ENCODE data around the gene HOXA10.
A peak's percentile ranks its signal among the peaks of the same experiment; 100 is the strongest.

Gene HOXA10

DNA sequence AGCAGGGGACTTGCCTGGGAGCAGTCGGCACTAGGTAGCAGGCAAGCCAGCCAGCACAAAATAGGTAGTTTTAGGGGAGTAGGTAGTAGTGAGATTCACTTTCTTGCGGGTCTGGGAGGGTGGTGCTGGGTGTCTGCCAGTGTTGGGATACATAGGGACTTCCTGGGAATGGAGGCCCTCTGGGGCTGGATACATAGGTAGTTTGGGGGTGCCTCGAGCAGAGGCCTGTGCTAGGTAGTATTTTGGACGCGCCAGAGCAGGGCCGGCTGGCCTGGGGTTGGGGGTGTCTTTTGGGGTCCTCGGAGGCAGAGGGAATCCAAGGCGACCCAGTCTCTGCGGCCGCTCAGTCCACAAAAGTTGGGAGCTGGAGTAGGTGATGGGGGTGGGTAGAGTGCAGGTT is 19.8 kb downstream of the HOXA10 start:
- Histone ChIP-seq H3K9ac (ENCODE audit: low read length) (peak overlapping the region; percentile 97), H3K27me3 (replicated peaks; ENCODE audit: control insufficient read depth, insufficient read depth, low read length) (no peaks in the 10 kb centered on the region), H3K36me3 (ENCODE audit: control insufficient read depth, insufficient read depth, low read length, severe bottlenecking) (no peaks in the 10 kb centered on the region), H3K9me3 (ENCODE audit: control insufficient read depth, low read length) (no peaks in the 10 kb centered on the region), H3K4me3 (ENCODE audit: low read length) (peak overlapping the region; percentile 94), H3K4me1 (ENCODE audit: control insufficient read depth, insufficient read depth, low read length) (peaks cover 34% of the 10 kb centered on the region)
- DNase-seq (ENCODE audit: low read depth): no peak

DNA sequence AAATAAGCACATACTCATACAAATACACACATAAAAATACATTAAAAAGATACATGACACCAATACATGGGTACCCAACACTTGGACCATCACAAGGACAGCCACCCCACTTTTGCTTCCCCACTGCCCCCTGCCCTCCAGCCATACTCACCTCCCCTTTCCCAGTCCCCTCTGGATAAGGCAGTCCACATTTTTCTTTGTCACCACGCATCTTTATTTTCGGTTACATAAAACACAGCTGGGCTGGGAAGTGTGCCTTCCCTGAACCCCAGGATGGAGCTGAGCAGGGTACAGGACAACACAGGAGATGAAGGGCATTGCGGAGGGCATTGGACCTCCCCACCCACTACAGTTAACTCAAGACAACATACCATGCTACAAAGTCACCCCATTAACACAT is 20.6 kb downstream of the HOXA10 start:
- Histone ChIP-seq H3K36me3 (ENCODE audit: control insufficient read depth, insufficient read depth, low read length, severe bottlenecking) (no peaks in the 10 kb centered on the region), H3K9ac (ENCODE audit: low read length) (peak overlapping the region; percentile 97), H3K4me3 (ENCODE audit: low read length) (peak overlapping the region; percentile 94), H3K27me3 (replicated peaks; ENCODE audit: control insufficient read depth, insufficient read depth, low read length) (no peaks in the 10 kb centered on the region), H3K4me1 (ENCODE audit: control insufficient read depth, insufficient read depth, low read length) (peaks cover 39% of the 10 kb centered on the region), H3K9me3 (ENCODE audit: control insufficient read depth, low read length) (no peaks in the 10 kb centered on the region)
- no peak for DNase-seq (ENCODE audit: low read depth)

DNA sequence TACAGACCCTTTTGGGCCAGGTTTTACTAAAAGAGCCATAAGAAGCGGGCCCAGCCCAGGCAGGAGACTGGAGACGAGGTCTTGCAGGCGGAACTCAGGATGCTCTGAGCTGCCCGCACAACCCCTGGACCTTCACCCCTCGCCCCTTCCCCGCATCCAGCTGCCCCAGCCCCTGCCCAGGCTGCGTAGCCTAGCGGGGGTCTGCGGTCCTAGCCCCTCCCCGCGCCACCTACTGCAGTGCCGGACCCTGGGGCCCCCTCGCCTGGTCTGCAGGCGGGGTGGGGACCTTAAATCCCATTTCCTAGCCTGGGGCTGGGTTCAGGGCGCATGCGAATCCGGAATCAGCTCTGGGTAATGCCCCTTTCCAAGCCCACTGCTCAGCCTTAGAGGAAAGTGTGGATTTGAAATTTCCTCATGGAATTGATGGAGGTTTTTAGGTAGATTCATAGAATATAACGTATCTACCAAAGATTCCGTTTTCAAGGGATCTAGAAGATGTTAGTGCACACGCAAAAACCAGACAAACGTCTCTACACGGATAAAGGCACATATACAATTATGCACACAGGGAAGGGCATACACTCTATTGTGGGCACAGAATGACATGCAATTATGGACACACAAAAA is 21.2 kb downstream of the HOXA10 start:
- no peak for DNase-seq (ENCODE audit: low read depth)
- peak overlapping the region; percentile 97 for H3K9ac ChIP-seq (ENCODE audit: low read length)
- no peaks in the 10 kb centered on the region for H3K27me3 ChIP-seq (replicated peaks; ENCODE audit: control insufficient read depth, insufficient read depth, low read length)
- no peaks in the 10 kb centered on the region for H3K9me3 ChIP-seq (ENCODE audit: control insufficient read depth, low read length)
- peaks cover 43% of the 10 kb centered on the region for H3K4me1 ChIP-seq (ENCODE audit: control insufficient read depth, insufficient read depth, low read length)
- no peaks in the 10 kb centered on the region for H3K36me3 ChIP-seq (ENCODE audit: control insufficient read depth, insufficient read depth, low read length, severe bottlenecking)
- peak overlapping the region; percentile 94 for H3K4me3 ChIP-seq (ENCODE audit: low read length)

DNA sequence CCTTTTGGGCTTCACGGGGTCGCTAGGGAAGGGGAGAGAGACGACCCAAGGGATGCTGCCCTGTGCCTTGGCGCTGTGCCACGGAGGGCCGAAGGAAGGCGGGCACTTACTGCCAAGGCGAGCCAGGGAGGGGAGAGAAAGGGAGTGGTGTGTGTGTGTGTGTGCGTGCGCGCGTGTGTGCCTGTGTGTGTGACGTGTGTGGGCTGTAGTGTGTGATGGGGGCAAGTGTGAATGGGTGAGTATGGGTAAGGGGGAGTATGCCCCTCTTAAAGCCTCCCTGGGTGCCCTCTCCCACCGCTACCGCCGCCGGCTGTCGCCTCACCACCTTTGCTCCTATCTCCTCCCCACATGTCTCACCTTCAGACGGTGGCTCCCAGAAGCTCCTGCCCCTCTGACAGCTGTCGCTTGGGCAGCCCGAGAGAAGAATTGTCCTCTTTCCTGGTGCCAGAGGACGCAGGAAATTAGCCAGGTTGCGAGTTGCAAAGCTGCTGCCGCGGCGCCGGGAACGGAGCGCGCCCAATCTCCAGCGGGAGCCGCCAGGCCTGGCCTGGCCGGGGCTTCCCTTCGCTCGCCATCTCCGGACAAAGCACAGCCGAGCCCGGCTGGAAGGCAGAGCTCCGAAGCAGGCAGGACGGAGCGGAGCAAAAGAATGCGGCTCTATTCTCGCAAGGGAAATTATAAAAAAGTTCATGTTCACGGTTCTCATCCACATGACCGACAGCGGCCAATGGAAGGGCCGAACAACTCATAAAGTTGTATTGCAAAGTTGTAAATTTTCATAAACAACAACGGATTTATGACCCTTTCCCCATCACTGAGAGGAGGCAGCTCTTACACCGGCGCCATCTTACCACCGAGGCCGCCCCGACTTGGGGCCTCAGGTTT is 21.9 kb downstream of the HOXA10 start, which contains the start of gene HOXA3:
Gene HOXA3, minus strand, starts transcription at position 653 of the 885 bp plus-strand sequence. CDS start 41,943 bp downstream, outside the sequence.
- no peaks in the 10 kb centered on the region for H3K9me3 ChIP-seq (ENCODE audit: control insufficient read depth, low read length)
- peak within 1 kb of the TSS; percentile 97 for H3K9ac ChIP-seq (ENCODE audit: low read length)
- no peaks in the 10 kb centered on the region for H3K36me3 ChIP-seq (ENCODE audit: control insufficient read depth, insufficient read depth, low read length, severe bottlenecking)
- peak; percentile 18 for DNase-seq (ENCODE audit: low read depth)
- H3K4me1 ChIP-seq (ENCODE audit: control insufficient read depth, insufficient read depth, low read length): peaks cover 48% of the 10 kb centered on the region
- peak within 1 kb of the TSS; percentile 94 for H3K4me3 ChIP-seq (ENCODE audit: low read length)
- no peaks in the 10 kb centered on the region for H3K27me3 ChIP-seq (replicated peaks; ENCODE audit: control insufficient read depth, insufficient read depth, low read length)

DNA sequence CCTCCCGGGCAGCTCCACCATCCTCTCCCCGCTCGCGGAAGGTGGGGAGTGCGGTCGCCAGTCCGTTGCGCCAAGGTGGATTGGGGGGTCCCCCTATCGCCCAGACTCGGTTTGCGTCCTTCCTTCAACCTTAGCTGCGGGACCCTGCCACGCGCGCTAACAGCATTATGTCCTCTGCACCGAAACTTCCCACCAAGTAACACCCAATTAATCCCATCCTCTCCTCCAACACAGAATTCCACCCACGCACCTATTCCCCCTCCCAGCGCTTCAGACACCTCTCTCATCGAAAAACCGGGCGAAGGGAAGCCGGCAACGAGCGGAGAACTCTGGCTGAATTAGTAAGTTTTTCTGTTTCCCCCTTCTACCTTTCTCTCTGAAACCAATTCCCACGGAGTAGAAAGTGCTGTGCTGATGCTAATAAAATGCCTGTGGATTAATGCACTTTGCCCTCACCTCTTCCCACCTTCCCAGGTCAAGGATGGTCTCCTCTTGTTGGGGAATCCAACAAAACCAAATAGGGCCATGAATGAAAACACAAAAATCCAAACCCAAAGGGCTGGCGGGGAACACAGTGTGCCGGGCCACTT is 22.7 kb downstream of the HOXA10 start:
- Histone ChIP-seq H3K36me3 (ENCODE audit: control insufficient read depth, insufficient read depth, low read length, severe bottlenecking) (no peaks in the 10 kb centered on the region), H3K9ac (ENCODE audit: low read length) (peak overlapping the region; percentile 97), H3K9me3 (ENCODE audit: control insufficient read depth, low read length) (no peaks in the 10 kb centered on the region), H3K27me3 (replicated peaks; ENCODE audit: control insufficient read depth, insufficient read depth, low read length) (no peaks in the 10 kb centered on the region), H3K4me3 (ENCODE audit: low read length) (peak overlapping the region; percentile 94), H3K4me1 (ENCODE audit: control insufficient read depth, insufficient read depth, low read length) (peaks cover 51% of the 10 kb centered on the region)
- no peak for DNase-seq (ENCODE audit: low read depth)

DNA sequence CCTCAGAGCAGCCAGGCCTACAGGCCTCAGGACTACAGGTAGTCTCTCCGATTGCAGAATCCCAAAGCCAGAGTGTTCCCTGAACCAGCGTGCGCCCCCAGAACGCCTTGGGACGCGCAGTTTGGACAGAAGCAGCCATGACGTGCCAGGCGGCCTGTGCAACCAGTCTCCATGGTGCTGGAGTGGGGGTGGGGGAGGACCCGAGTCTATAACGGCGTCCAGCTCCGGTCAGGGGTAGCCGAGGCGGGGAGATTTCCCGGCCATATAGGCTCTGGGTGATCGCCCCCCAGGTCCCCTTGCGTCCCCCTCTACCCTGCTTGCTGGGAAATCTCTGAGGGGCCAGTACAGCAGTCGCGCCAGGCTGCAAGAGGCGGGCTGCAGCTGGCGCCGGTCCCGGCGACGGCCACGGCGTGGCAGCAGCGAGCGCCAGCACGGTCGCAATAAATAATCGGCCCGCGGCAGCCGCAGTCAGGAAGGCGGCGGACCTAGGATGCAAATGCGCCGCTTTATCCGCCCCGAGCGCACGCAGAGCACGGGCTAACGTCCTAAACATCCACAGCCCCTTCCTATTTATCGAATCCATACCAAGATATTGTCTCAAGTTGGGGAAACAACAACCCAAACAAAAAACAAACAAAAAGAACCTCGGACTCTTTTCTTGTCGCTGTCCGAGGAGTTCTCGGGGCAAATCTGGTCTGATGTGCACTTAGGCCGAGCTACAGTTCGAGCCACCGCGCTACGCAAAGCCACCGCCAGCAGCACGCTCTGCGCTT is 23.4 kb downstream of the HOXA10 start:
- Histone ChIP-seq H3K9me3 (ENCODE audit: control insufficient read depth, low read length) (no peaks in the 10 kb centered on the region), H3K36me3 (ENCODE audit: control insufficient read depth, insufficient read depth, low read length, severe bottlenecking) (no peaks in the 10 kb centered on the region), H3K4me3 (ENCODE audit: low read length) (peak overlapping the region; percentile 94), H3K27me3 (replicated peaks; ENCODE audit: control insufficient read depth, insufficient read depth, low read length) (no peaks in the 10 kb centered on the region), H3K4me1 (ENCODE audit: control insufficient read depth, insufficient read depth, low read length) (peaks cover 58% of the 10 kb centered on the region), H3K9ac (ENCODE audit: low read length) (peak overlapping the region; percentile 97)
- DNase-seq (ENCODE audit: low read depth): peak; percentile 83

DNA sequence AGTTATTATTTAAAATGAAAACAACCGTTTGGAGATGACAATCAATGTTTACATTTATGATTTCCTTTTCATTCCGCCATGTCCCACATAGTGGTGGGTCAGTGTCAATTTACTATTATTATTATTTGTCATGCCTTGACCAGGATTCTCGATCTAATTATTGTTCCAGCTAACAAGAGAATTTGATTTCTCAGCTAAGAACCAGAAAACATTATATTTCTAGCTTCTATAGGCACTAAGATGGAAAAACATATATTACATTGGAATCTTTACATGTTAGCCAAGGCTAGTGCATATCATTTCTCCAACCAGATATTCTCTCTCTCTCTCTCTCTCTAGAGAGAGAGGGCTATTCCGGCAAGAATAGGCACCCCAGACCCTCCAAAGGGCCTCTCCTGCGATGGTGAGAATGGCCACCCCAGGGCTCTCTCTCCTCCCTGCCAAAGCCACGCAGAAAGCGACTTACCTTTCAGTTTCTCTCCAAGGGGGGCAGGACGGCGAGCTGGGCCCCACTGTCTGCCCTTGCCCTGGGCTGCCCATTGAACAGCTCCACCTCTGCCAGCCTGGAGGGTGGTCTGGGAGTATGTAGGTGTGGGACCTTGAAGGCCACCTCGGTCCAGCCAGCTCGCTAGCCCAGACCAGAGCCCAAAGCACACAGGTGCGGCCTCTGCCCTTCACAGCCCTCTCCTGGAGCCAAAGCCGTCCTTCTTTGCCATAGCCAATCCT is 24.1 kb downstream of the HOXA10 start:
- peak overlapping the region; percentile 94 for H3K4me3 ChIP-seq (ENCODE audit: low read length)
- no peaks in the 10 kb centered on the region for H3K9me3 ChIP-seq (ENCODE audit: control insufficient read depth, low read length)
- no peaks in the 10 kb centered on the region for H3K27me3 ChIP-seq (replicated peaks; ENCODE audit: control insufficient read depth, insufficient read depth, low read length)
- H3K36me3 ChIP-seq (ENCODE audit: control insufficient read depth, insufficient read depth, low read length, severe bottlenecking): peaks cover 6% of the 10 kb centered on the region
- peak overlapping the region; percentile 97 for H3K9ac ChIP-seq (ENCODE audit: low read length)
- peaks cover 53% of the 10 kb centered on the region for H3K4me1 ChIP-seq (ENCODE audit: control insufficient read depth, insufficient read depth, low read length)
- no peak for DNase-seq (ENCODE audit: low read depth)

DNA sequence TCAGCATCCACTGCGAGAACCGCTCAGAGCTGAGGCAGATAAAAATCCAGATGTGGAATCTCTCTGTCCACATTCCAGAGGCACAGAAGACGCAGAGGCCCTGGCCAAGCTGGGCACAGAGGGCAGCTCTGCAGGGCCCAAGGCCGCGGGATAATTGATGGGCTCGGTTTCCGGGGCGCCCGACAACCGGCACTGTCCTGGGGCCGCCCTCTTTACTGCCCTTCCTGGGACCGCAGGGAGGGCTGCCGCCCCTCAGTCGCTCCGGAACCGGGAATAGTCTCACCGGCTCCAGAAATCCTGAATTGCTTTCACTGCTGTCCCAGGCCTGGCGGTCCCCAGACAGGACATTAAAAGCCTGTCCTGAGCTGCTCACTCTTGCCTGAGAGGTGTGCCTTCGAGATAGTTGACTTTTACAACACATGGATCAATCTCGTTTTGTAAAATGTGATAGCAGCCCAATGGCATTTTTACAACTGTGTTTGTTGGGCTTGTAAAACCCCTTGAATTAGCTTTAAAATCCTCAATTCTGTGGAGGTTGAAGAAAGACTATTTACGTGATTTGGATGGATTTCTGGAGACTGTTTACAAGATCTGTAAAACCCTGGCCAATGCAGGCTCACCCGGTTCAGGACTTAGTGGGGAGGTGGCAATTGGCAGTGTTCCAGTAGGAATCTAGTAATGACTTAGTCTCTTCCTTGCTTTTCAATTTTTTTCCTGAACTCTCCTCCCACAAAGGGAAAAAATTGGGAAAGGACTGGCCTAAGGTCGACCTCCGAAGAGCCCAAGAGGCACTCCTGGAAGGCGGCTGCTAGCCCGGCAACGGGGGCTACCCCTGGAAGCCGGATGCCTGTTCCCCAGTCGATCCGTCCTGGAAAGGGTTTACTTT is 25.1 kb downstream of the HOXA10 start:
- Histone ChIP-seq H3K36me3 (ENCODE audit: control insufficient read depth, insufficient read depth, low read length, severe bottlenecking) (peaks cover 13% of the 10 kb centered on the region), H3K9me3 (ENCODE audit: control insufficient read depth, low read length) (no peaks in the 10 kb centered on the region), H3K9ac (ENCODE audit: low read length) (peak overlapping the region; percentile 97), H3K4me1 (ENCODE audit: control insufficient read depth, insufficient read depth, low read length) (peaks cover 46% of the 10 kb centered on the region), H3K27me3 (replicated peaks; ENCODE audit: control insufficient read depth, insufficient read depth, low read length) (no peaks in the 10 kb centered on the region), H3K4me3 (ENCODE audit: low read length) (peak overlapping the region; percentile 94)
- no peak for DNase-seq (ENCODE audit: low read depth)

DNA sequence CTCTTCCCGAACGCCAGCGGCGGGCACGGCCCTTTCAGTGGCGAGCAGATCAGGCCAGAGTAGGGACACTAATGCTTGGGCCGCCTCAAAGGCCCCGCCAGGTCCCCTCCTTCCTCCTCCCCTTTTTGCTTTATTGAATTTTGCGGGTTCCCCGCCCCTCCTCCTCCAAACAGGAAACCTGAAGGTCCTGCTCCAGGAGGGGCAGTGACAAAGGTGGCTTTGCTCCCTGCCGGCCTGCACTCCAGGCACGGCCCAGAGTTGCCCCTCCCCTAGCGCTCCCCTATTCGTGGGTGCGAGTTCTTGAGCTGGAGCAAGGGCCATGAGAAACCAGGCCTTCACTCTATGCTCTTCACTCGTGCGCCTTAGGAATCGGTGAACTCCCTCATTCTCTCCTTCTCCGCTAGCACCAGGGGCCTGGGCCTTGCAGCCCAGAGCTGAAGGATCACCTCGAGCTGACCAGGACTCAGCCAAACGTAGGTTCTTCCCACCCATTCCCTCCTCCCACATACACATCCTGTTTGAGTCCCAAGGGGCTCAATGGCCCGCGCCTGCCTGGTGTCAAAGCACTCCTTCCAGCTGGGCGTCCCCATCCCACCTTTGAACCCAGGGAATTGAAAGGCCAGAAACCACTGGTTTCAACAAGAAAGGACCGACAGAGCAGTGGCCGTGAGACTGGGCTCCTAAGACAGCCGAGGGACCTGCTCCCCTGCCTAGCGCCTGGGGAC is 25.9 kb downstream of the HOXA10 start:
- Histone ChIP-seq H3K9ac (ENCODE audit: low read length) (peak overlapping the region; percentile 97), H3K4me3 (ENCODE audit: low read length) (peak overlapping the region; percentile 94), H3K4me1 (ENCODE audit: control insufficient read depth, insufficient read depth, low read length) (peaks cover 40% of the 10 kb centered on the region), H3K27me3 (replicated peaks; ENCODE audit: control insufficient read depth, insufficient read depth, low read length) (no peaks in the 10 kb centered on the region), H3K9me3 (ENCODE audit: control insufficient read depth, low read length) (no peaks in the 10 kb centered on the region), H3K36me3 (ENCODE audit: control insufficient read depth, insufficient read depth, low read length, severe bottlenecking) (peaks cover 16% of the 10 kb centered on the region)
- no peak for DNase-seq (ENCODE audit: low read depth)

Measured in adipocyte (in vitro differentiated cells).